WERI-Rb-1 (cell line): ENCODE results near the gene DEAF1.

Source experiments
- DNase-seq: peaks from one replicate; pipeline ENCODE4 v3.0.0-alpha.2; 2020
- H3K27ac ChIP-seq: fragments of 250-450 bp; sonication (Bioruptor Pico); 2 replicates; pipeline ENCODE4 v1.5.1; 2020; ENCODE audit warnings: mild to moderate bottlenecking, moderate library complexity
- H3K27me3 ChIP-seq: fragments of 250-450 bp; sonication (Bioruptor Pico); 2 replicates; pipeline ENCODE4 v1.5.1; 2021; ENCODE audit warnings: mild to moderate bottlenecking, low read depth, moderate library complexity; ENCODE audit not compliant: insufficient read depth, severe bottlenecking
- H3K36me3 ChIP-seq: fragments of 250-450 bp; sonication (Bioruptor Pico); 2 replicates; pipeline ENCODE4 v1.5.1; 2020; ENCODE audit warnings: mild to moderate bottlenecking, moderate library complexity
- H3K4me3 ChIP-seq: 2 replicates; pipeline ENCODE4 v1.5.1; 2011; ENCODE audit warnings: low read depth, mild to moderate bottlenecking, control low read depth, low read length
- H3K9me3 ChIP-seq: fragments of 250-450 bp; sonication (Bioruptor Pico); 2 replicates; pipeline ENCODE4 v1.5.1; 2021; ENCODE audit warnings: mild to moderate bottlenecking, moderate library complexity; ENCODE audit not compliant: severe bottlenecking
- TF ChIP-seq, protein P1 (sequence below): IDR thresholded peaks from 2 replicates; pipeline ENCODE4 v1.5.1; 2011; ENCODE audit warnings: low read depth, mild to moderate bottlenecking, control low read depth, inconsistent platforms, low read length

DEAF1 gene

DNA sequence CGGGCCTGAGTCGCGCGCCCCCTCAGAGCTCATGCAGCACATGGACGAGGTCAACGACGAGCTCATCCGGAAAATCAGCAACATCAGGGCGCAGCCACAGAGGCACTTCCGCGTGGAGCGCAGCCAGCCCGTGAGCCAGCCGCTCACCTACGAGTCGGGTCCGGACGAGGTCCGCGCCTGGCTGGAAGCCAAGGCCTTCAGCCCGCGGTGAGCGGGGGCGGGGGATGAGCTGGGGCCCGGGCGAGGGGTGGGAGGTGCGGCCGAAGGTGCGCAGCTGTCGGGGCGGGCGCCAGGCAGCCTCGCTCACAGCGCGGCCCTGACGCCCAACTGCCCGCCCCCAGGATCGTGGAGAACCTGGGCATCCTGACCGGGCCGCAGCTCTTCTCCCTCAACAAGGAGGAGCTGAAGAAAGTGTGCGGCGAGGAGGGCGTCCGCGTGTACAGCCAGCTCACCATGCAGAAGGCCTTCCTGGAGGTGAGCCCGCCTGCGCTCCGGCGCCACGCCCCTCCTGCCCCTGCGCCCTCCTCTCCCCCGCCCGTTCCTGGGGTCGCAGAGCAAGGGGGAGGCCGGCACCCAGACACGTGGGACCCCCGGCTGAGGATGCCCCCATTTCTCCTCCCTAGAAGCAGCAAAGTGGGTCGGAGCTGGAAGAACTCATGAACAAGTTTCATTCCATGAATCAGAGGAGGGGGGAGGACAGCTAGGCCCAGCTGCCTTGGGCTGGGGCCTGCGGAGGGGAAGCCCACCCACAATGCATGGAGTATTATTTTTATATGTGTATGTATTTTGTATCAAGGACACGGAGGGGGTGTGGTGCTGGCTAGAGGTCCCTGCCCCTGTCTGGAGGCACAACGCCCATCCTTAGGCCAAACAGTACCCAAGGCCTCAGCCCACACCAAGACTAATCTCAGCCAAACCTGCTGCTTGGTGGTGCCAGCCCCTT is 31.5 kb upstream of the DEAF1 start:
- Histone ChIP-seq H3K4me3 (peak overlapping the region; percentile 19), H3K27ac (peak overlapping the region; percentile 44; the same call in 1 of the 2 replicates), H3K27me3 (peaks cover 10% of the 10 kb centered on the region), H3K9me3 (no peaks in the 10 kb centered on the region), H3K36me3 (no peaks in the 10 kb centered on the region)
- peak; percentile 62 for DNase-seq
- TF ChIP-seq, protein P1, sequence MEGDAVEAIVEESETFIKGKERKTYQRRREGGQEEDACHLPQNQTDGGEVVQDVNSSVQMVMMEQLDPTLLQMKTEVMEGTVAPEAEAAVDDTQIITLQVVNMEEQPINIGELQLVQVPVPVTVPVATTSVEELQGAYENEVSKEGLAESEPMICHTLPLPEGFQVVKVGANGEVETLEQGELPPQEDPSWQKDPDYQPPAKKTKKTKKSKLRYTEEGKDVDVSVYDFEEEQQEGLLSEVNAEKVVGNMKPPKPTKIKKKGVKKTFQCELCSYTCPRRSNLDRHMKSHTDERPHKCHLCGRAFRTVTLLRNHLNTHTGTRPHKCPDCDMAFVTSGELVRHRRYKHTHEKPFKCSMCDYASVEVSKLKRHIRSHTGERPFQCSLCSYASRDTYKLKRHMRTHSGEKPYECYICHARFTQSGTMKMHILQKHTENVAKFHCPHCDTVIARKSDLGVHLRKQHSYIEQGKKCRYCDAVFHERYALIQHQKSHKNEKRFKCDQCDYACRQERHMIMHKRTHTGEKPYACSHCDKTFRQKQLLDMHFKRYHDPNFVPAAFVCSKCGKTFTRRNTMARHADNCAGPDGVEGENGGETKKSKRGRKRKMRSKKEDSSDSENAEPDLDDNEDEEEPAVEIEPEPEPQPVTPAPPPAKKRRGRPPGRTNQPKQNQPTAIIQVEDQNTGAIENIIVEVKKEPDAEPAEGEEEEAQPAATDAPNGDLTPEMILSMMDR, result no peak

DNA sequence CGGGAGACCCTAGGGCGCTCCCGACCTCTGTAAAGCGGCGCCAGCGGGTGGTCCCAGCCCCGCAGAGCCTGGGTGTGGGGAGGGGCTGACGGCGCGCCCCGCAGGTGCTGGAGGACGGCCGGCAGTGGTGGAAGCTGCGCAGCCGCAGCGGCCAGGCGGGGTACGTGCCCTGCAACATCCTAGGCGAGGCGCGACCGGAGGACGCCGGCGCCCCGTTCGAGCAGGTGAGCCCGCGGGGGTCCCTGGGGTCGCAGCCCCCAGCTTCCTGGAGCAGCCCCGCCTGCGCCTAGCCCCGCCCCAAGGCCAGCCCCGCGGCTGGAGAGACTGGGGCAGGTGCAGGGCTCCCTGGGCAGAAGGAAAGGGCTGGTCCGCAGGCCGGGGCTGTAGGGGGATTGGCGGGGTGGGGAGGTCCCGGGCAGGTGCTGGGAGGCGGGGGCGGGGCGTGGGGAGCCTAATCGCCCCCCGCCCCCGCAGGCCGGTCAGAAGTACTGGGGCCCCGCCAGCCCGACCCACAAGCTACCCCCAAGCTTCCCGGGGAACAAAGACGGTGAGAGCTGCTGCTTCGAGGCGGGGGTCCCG is 30.7 kb upstream of the DEAF1 start:
- Histone ChIP-seq H3K4me3 (no peak overlapping the region), H3K9me3 (no peaks in the 10 kb centered on the region), H3K36me3 (no peaks in the 10 kb centered on the region), H3K27me3 (peaks cover 17% of the 10 kb centered on the region), H3K27ac (no peak overlapping the region)
- DNase-seq, result no peak
- TF ChIP-seq, protein P1, result no peak

DNA sequence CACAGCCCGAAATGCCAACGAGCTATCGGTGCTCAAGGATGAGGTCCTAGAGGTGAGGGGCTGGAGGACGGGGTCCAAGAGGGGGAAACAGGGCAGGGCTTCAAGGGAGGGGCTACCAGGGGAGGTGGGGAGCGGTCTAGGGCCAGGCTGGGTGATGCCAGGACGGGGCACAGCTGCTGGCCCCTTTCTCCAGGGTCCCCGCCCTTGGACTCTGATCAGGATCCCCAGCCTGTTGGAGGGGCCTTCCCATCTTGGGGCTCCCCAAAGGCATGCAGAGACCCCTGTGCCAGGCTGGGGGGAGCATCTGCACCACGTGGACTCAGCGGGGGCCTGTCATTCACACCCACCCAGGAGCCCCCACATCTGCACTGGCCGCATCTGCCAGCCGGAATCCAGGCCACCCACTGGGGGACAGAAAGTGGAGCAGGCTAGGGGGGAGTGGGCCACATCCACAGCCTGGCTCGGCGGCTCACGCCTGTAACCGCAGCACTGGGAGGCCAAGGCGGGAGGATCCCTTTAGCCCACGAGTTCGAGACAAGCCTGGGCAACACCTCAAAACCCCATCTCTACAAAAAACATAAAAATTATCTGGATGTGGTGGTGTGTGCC is 29.9 kb upstream of the DEAF1 start:
- H3K27me3 ChIP-seq, result peaks cover 24% of the 10 kb centered on the region
- H3K27ac ChIP-seq, result no peak overlapping the region
- H3K9me3 ChIP-seq, result no peaks in the 10 kb centered on the region
- TF ChIP-seq, protein P1, result no peak
- H3K4me3 ChIP-seq, result no peak overlapping the region
- DNase-seq, result no peak
- H3K36me3 ChIP-seq, result no peaks in the 10 kb centered on the region

DNA sequence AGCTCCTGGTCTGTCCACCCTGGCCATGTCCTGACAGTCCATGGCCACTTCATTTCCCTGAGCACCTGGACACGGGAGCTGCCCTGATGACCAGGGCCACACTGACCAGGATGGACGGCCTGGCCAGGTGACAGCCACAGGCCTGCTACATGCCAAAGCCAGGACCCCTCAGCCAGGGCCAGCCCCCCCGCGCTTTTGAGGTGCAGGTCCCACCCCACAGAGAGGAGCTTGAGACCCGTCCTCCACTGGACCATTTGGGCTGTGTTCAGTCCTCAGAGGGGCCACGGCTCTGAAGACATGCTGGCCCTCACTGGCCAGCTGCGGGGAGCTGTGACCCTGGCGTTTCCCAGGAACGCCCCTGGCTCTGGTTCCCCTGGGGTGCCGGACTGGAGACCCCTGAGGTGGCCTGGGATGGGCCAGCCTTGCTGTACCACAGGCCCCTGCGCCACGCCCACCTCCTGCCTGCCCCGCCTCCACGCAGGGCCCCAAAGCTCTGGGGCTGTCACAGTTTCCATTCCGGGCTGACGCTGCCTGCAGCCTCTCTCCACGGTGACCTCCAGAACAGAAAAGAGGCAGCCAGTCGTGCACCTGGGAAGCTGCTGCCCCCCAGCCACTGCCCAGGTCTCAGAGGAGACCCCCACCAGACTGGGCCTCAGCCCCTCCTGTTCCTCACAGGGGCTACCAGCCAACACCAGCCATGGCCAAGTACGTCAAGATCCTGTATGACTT is 29.2 kb upstream of the DEAF1 start:
- H3K36me3 ChIP-seq, result no peaks in the 10 kb centered on the region
- no peak overlapping the region for H3K27ac ChIP-seq
- TF ChIP-seq, protein P1, result no peak

DNA sequence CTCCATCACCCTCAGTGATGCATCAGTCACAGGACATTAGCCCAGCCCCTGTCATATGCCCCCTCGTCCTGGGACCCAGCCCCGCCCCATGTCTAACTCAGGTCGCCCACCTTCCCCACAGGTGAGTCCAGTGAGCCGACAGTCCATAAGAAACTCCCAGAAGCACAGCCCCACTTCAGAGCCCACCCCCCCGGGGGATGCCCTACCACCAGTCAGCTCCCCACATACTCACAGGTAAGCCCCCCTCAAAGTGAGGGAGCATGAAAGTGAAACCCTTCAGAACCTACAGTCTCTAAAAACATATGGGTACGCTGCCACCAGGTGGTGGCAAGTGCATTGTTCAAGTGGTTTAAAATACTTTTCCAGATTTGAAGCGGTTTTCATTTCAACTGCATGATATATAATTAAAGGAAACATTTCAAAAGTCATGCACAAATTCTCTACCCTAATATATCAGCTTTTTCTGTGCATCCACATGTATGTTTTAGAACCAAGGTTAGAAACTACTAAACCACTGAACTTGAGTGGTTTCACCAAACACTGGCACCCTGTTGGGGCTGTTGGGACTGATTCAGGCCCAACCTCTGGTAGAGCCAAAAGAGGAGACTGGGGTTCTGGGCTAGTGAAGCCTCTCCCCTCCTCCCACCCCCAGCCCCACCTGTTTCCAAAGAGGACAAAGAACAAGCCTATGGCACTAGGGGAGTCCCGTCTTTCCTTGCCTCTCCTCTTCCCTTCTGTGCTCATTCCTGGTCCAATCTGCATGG is 28.3 kb upstream of the DEAF1 start:
- TF ChIP-seq, protein P1, result peak; percentile 25; the same call in 1 of the 2 replicates
- Histone ChIP-seq H3K9me3 (no peaks in the 10 kb centered on the region), H3K27ac (no peak overlapping the region), H3K4me3 (no peak overlapping the region), H3K36me3 (no peaks in the 10 kb centered on the region), H3K27me3 (peaks cover 27% of the 10 kb centered on the region)
- peak; percentile 38 for DNase-seq

More for the DNA sequence above, 29.2 kb upstream of the DEAF1 start:
- Histone ChIP-seq H3K4me3 (no peak overlapping the region), H3K9me3 (no peaks in the 10 kb centered on the region), H3K27me3 (peaks cover 27% of the 10 kb centered on the region)
- no peak for DNase-seq
